Central memory CD4-positive, alpha-beta T cell (primary cell): ENCODE measurements around the gene MAP3K3.

Source experiments
- DNase-seq: peaks from one replicate; pipeline ENCODE4 v3.0.0; 2022
- total RNA-seq, 3 experiments: gene quantifications; one replicate each; lab custom pipeline; 2026; lab: John Stamatoyannopoulos, UW

Gene MAP3K3
- total RNA-seq, result 45.4 to 168 (median 127) reads per million in 3 experiments

DNA sequence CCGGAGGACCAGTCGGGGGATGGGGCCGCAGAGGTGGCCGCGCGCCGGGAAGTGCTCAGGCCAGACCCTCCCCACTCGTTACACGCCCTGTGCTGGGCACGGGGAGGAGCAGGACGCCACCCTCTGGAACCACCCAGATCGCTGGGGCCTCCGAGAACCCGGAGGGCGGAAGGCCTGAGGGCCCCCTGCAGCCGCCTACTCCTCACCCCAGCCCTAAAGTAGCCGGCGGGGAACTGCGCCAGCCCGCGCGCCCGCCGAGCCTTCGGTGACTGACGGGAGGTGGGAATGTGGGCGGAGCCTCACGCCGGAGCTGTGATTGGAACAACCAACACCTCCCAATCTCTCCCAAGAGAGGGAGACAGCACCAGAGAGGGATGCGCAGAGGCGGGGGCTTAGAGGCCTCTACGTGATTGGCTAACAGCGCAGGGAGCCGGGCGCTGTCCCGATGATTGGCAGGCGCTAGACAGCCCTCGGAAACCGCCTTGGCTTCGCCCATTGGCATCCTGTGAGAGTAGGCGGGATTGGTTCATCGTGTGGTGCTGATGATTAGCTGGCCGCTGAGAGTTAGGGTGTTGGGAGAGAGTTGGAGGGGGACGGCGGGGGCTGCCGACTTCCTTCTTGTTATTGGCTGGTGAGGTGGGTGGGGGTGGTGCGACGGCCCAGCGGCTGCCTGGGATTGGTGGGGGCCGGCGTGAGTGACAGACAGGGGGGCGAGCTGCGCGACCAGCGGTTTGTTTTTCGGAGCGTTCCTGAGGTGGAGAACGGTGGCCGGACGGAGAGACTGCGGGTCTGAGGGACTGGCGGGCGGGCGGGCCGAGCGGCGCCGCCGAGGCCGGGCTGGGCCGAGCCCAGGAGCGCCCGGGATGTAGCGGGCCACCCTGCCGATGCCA is at the start of gene MAP3K3:
Gene MAP3K3 (plus strand): TSS at position 734 of the 890 bp plus-strand sequence. CDS start 343 bp downstream, outside the sequence.
- peak; percentile 99 for DNase-seq

DNA sequence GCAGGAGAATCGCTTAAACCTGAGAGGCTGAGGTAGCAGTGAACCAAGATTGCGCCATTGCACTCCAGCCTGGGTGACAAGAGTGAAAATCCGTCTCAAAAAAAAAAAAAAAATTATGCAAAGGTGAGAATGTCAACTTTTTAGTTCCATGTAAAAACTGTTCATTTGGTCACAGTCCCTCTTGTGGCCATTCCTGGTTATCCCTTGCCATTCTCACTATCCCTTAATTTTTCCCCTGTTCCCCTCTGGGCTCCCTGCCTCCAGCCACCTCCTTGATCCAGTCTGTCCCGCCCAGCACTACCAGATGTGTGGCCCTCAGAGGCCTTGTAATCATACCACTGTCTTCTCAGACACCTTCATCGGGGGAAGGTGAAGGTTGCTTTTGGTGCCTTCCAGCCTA is 48.6 kb upstream of the MAP3K3 start:
- DNase-seq, result no peak

DNA sequence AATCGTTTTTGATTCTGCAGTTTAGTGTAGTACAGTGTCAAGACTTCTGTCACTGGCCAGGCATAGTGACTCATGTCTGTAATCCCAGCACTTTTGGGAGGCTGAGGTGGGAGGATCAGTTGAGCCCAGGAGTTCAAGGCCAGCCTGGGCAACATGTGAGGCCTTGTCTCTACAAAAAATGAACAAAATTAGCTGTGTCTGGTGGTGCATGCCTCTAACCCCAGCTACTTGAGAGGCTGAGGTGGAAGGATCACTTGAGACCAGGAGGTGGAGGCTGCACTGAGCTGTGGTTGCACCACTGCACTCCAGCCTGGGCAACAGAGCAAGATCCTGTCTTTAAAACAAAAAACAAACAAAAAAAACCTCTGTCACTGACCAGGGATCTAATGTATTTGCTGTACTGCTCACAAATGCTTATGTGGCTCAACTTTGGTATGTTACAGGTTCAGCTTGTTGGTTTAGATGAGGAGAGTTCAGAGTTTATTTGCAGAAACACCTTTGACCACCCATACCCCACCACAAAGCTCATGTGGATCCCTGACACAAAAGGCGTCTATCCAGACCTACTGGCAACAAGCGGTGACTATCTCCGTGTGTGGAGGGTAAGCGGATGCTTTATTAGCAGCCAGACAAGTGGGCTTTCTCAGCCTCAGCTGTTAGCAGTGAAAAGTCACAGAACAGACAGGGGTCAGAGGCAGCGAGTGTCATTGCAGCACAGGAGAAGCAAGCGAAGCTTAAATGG is 44.0 kb upstream of the MAP3K3 start:
- no peak for DNase-seq

GRCh38 chr17:63578769-63579111 is 43.5 kb upstream of the MAP3K3 start:
- no peak for DNase-seq

DNA sequence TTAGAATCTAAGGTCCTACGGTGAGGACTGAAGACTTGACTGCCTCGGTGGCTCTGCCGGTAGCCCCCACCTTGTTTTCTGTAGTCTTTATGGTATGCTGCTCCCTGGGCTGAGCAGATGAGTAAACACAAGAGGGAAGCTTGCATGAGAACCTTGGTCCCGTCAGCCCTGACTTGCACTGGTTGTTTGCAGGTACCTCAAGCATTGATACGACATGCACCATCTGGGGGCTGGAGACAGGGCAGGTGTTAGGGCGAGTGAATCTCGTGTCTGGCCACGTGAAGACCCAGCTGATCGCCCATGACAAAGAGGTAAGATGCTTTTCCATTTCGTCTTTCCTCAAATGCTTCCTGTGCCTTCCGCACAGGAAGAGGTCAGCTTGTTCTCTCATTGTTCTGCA is 42.6 kb upstream of the MAP3K3 start:
- no peak for DNase-seq

DNA sequence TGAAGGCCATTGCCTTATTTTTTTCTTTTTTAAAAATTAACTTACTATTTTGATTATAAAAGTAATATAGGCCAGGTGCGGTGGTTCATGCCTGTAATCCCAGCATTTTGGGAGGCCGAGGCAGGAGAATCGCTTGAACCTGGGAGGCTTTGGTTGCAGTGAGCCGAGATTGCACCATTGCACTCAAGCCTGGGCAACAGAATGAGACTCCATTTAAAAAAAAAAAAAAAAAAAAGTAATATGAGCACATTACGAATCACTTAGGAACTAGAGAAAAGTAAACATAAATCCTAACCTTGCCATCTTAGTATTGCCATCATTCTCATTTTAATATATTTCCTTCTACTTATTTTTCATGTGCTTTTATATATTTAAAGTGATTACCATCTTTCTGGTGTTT is 34.4 kb upstream of the MAP3K3 start:
- no peak for DNase-seq

DNA sequence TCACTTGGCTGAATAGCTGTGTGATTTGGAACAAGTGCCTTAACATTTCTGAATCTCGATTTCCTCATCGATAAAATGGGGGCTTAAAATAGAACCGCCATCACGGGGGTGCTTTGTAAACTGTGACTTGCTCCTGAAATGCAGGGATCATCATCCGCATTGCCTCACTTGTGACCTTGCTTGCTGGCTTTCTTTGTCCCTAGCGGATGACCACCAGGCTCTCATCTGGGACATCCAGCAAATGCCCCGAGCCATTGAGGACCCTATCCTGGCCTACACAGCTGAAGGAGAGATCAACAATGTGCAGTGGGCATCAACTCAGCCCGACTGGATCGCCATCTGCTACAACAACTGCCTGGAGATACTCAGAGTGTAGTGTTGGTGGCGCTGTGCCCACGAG is 33.4 kb upstream of the MAP3K3 start:
- no peak for DNase-seq

DNA sequence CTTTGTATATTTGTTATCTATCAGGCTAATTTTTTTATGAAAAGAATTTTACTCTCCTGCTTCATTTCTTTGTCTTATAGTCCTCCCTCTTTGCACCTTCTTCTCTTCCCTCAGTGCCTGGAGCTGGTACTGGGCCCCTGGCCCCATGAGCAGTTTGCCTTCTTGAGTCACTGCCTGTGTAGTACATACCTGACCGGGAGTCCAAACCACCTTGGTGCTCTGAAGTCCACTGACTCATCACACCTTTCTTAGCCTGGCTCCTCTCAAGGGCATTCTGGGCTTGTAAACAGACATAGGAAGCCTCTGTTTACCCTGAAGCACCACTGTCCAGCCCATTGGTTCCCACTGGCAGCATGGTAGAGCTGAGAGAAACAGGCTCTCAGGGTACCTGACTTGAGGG is 32.6 kb upstream of the MAP3K3 start:
- no peak for DNase-seq

- no peak for DNase-seq
Measured at GRCh38 chr17:63592797-63593196, 29.4 kb upstream of the MAP3K3 start.

DNA sequence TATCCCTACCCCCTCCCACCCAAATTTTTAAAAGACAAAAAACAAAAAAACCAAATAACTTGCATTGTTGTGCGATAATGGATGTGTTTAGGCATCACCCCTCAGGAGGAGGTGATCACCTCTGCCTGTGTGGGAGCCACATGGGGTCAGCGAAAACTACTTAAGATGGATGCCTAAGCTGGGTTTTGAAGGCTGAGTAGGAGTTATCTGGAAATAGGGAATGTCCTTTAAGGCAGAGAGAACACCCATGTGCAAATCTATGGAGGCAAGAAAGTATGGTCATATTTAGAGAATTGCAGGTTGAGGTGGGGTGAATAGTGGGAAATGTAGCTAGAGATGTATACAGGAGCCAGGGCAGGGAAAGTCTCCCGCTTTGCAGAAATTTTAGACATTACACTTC is 27.1 kb upstream of the MAP3K3 start:
- no peak for DNase-seq

DNA sequence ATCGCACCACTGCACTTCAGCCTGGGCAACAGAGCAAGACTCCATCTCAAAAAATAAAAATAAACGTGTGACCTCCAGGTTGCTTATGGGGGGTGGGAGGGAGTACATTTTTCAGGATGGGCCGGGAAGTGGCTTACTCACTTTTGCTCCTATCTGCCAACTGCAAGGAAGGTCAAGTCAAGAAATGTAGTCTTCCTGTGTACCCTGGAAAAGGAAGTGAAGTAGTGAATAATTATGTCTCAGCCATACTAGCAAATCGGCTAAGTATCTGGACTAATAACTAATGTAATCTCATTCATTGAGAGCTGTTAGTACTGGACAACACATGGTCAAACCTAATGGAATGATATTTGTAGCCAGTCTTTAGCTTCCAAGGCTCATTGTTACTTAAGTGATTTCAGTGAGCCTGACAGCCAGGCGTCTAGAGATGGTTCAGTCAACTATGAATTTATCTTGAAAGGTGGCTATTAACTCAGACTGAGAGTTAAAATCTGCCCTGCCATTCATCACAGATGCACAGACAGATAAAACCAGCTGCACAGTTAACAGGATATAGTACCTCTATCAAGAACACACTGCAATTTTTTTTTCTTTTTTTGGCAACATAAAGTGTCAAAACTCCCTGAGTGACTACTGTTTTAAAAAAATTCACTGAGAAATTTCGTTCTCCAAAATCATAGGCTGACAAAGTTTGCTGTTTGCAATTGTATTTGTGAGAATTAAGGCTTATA is 25.2 kb upstream of the MAP3K3 start:
- no peak for DNase-seq

DNA sequence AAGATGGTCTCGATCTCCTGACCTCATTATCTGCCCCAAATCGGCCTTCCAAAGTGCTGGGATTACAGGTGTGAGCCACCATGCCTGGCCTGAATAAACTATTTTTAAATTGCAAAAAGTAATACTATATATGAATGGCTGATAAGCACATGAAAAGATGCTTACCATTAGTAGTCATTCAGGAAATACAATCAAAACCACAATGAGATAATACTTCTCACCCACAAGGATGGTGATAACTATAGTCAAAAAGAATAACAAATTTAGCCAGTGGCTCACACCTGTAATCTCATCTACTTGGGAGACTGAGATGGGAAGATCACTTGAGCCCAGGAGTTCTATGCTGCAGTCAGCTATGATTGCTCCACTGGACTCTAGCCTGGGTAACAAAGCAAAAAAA is 23.9 kb upstream of the MAP3K3 start:
- DNase-seq, result peak; percentile 36

DNA sequence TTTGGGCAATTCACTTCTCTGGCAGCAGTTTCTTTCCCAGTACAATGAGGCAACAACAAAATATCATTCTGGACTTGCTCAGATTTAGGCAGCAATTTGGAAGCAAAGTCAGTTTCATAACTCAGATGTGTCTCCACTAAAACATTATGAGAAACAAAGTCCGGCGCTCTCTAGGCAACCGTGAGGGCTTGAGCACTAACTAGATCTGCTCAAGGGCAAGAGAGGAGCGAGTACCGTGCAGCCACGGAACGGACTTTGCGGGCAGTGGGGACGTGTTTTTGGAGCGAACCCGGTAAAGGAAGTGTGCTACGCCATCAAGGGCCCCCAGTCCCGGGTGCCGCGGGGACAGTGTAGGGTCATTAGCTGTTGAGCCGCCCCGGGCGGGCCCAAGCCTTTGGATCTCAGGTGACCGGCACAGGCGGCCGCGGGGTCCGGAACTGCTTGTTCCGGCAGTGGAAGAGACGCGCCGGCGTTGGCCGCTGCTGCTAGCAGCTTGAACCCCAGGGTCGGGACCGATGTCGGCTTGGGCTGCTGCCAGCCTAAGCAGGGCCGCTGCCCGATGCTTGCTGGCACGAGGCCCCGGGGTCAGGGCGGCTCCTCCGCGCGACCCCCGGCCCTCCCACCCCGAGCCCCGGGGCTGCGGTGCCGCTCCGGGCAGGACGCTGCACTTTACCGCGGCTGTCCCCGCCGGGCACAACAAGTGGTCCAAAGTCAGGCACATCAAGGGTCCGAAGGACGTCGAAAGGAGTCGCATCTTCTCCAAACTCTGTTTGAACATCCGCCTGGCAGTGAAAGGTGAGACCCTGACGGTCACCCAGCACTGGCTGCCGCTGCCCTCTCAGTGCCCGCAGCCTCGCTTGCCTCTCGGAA is 21.4 kb upstream of the MAP3K3 start, which contains the start of gene TACO1:
Gene TACO1 (plus strand): TSS at position 327 of the 870 bp plus-strand sequence. CDS start 189 bp downstream, at position 516.
- peak; percentile 56 for DNase-seq

DNA sequence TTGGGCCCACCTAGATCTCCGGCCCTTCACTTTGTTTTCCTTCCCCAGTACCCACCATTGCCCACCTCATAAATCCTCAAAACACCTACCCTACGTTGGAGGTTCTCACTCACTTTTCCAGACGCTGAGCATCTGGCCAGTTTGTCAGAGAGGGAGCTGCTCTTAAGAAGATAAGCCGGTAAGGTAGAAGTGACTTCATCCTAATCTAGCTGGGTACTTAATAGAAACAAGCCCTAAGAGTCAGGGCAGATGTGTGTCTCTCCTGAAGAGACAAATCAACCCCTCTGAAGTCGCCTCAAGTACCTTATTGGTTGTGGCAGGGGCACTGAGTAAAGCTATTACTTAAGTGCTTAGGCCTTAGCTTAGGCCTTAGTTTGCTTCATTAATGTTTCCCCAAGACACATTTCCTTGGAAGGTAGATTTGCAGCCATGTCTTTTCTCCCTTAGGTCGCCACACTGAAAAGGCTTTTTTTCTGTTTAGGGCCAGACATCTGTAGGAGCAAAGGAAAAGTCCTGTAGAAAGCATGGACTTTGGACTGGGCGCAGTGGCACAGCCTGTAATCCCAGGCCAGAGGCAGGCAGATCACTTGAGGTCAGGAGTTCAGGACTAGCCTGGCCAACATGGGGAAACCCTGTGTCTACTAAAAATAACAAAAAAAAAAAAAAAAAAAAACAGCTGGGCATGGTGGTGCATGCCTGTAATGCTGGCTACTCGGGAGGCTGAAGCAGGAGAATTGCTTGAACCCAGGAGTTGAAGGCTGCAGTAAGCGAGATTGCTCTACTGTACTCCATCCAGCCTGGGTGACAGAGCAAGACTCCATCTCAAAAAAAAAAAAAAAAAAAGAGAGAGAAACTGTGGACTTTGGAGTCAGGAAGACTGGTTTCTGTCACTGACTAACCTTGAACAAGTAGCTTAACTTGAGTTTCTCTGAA is 20.5 kb upstream of the MAP3K3 start:
- no peak for DNase-seq

GRCh38 chr17:63609816-63610573 is 12.2 kb upstream of the MAP3K3 start:
- peak; percentile 35 for DNase-seq

DNA sequence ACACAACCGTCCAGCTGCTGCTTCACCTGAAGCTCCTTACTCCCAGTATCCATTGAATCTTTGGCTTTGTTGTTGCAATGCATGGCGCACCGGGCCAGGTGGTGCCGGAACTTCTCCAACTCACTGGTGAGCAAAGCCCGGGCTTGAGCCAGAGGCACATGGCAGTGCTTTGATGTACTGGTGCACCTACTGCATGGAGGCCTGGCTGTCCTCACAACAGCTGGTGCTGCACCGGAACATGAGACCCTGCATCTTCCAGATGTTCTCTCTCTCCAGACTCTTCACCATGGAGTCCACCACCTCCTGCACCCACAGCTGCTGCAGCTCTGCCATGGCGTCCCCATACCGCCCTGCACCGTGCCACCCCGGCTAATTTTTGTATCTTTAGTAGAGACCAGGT is 11.4 kb upstream of the MAP3K3 start:
- DNase-seq, result no peak

DNA sequence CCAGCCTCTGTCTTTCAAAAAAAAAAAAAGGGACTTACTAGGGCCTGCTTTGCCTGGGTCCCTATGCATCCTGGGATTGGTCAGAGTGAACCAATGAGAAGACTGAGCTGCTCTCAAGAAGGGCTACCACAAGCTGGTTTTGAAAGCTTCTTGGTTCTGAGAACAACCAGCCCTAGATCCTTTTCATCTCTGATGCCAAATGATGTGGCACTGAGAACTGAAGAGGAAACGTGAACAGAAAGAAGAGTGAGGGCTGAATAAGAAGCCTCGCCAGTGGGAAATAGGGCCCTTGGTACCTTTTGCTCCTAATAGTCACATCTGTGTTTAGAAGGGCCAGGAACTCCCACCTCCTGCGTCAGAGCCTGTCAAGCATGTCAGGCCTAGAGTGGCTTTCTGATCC is 10.9 kb upstream of the MAP3K3 start:
- peak; percentile 30 for DNase-seq

- no peak for DNase-seq
Measured at GRCh38 chr17:63613663-63614062, 8.6 kb upstream of the MAP3K3 start.

DNA sequence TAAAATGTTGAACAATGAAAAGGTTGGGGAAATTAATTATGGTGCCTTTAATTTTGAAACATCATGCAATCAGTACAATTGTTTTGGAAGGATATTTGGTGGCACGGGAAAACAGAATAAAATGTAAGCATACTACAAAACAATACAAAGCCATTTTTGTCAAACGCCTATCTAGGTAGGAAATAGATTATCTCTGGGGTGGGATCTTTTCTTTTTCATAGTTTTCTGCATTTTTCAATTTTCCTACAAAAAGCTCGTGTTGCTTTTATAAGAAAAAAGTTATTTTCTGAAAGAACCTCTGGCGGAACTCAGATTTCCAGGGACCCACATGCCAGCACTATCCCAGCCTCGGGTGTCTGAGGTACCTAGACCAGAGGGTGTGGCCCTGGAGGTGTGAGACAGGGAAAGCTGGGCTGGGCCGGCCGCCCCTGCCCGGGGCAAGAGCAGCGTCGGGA is 961 bp upstream of the MAP3K3 start:
- DNase-seq, result no peak
